ENCODE data around the gene CBX1. TPM values are rescaled to one million over a fixed set of nuclear protein-coding genes. Genes with fewer than 3 reads are reported as not detected.

Gene CBX1
- total RNA-seq, 2 experiments from 2014 or later: 59.7 to 70.4 TPM

- Histone ChIP-seq H3K4me2 (ENCODE audit: low read length) (peak overlapping the region; percentile 55), H3K9me2 (ENCODE audit: insufficient read depth, low read length) (no peaks in the 10 kb centered on the region), H3K36me3 (ENCODE audit: insufficient read depth, low read length) (peaks cover 73% of the 10 kb centered on the region), H4K20me1 (ENCODE audit: insufficient read depth, low read length) (no peaks in the 10 kb centered on the region; the same call in 1 of the 2 replicates), H2AFZ (ENCODE audit: low read length) (no peak overlapping the region), H3K4me1 (ENCODE audit: insufficient read depth, low read length, poor library complexity, severe bottlenecking) (peaks cover 81% of the 10 kb centered on the region), H3K4me3 (ENCODE audit: low read depth, low read length, poor library complexity, severe bottlenecking) (peak overlapping the region; percentile 36), H3K27ac (ENCODE audit: low read depth, low read length, poor library complexity, severe bottlenecking) (peak overlapping the region; percentile 30), H3K9me3 (ENCODE audit: low read length) (no peaks in the 10 kb centered on the region), H3K79me2 (ENCODE audit: insufficient read depth, low read depth, low read length) (peaks cover 71% of the 10 kb centered on the region)
- DNase-seq (ENCODE audit: low spot score): no peak
- TF ChIP-seq CTCF (conservative IDR thresholded peaks at IDR 0.05; ENCODE audit: low read length): no peak
- no peak for TF ChIP-seq EZH2phosphoT487 (IDR thresholded peaks at IDR 0.05; ENCODE audit: borderline replicate concordance, low read depth, low read length)
- BruUV-seq (replicated peaks): no TSS peak
- ChIA-PET CTCF (ENCODE audit: unreplicated experiment) (interaction anchor here (0.6 kb wide), 1 partner anchor 90 kb away, joined by 5 read pairs; no protein-coding TSS in a partner anchor), POLR2A (interaction anchor here (1.6 kb wide), 1 partner anchor 10 kb away, joined by 4 read pairs; no protein-coding TSS in a partner anchor)
- intact Hi-C loops (cut with micrococcal nuclease; ENCODE audit: unreplicated experiment): no loop called here
Observed at GRCh38 chr17:48052956-48053757, 48.1 kb downstream of the CBX1 start.

GRCh38 chr17:48051706-48052486 is 49.4 kb downstream of the CBX1 start:
- BruUV-seq (replicated peaks): no TSS peak
- Histone ChIP-seq H3K4me1 (ENCODE audit: insufficient read depth, low read length, poor library complexity, severe bottlenecking) (peaks cover 82% of the 10 kb centered on the region), H3K4me2 (ENCODE audit: low read length) (peak overlapping the region; percentile 55), H4K20me1 (ENCODE audit: insufficient read depth, low read length) (no peaks in the 10 kb centered on the region; the same call in 1 of the 2 replicates), H3K36me3 (ENCODE audit: insufficient read depth, low read length) (peaks cover 60% of the 10 kb centered on the region), H3K79me2 (ENCODE audit: insufficient read depth, low read depth, low read length) (peaks cover 77% of the 10 kb centered on the region), H2AFZ (ENCODE audit: low read length) (no peak overlapping the region), H3K27ac (ENCODE audit: low read depth, low read length, poor library complexity, severe bottlenecking) (peak overlapping the region; percentile 30), H3K9me2 (ENCODE audit: insufficient read depth, low read length) (no peaks in the 10 kb centered on the region), H3K4me3 (ENCODE audit: low read depth, low read length, poor library complexity, severe bottlenecking) (peak overlapping the region; percentile 36), H3K9me3 (ENCODE audit: low read length) (no peaks in the 10 kb centered on the region)
- ChIA-PET POLR2A (interaction anchor here (1.0 kb wide), 1 partner anchor 26 kb away, joined by 3 read pairs; no protein-coding TSS in a partner anchor), CTCF (ENCODE audit: unreplicated experiment) (interaction anchor here (1.0 kb wide), 1 partner anchor 13 kb away, joined by 4 read pairs; no protein-coding TSS in a partner anchor)
- intact Hi-C loops (cut with micrococcal nuclease; ENCODE audit: unreplicated experiment): no loop called here
- DNase-seq (ENCODE audit: low spot score): no peak
- TF ChIP-seq EZH2phosphoT487 (IDR thresholded peaks at IDR 0.05; ENCODE audit: borderline replicate concordance, low read depth, low read length) (no peak), CTCF (conservative IDR thresholded peaks at IDR 0.05; ENCODE audit: low read length) (no peak)

Measured in OCI-LY7 (cell line).